Hematopoietic multipotent progenitor cell (in vitro differentiated cells): ENCODE results near the gene RFXAP. TPM values are rescaled to one million over a fixed set of nuclear protein-coding genes. Genes with fewer than 3 reads are reported as not detected.

Experiments
- DNase-seq, 3 donors: peaks; one replicate each; pipeline ENCODE4 v3.0.0-alpha.2; 2011 to 2015; ENCODE audit warnings: low read depth in 2 of 3, low spot score in 2 of 3
- total RNA-seq: library from RNA; depleted of rRNA; stranded (reverse); fragments of >200 nt; gene quantifications from one replicate; pipeline ENCODE4 v1.2.3, GENCODE V29; 2012

Gene RFXAP
- total RNA-seq, 1 donor, result 2.4 TPM

- DNase-seq, result no peak
Observed at GRCh38 chr13:36862722-36863121, 43.7 kb downstream of the RFXAP start.

DNA sequence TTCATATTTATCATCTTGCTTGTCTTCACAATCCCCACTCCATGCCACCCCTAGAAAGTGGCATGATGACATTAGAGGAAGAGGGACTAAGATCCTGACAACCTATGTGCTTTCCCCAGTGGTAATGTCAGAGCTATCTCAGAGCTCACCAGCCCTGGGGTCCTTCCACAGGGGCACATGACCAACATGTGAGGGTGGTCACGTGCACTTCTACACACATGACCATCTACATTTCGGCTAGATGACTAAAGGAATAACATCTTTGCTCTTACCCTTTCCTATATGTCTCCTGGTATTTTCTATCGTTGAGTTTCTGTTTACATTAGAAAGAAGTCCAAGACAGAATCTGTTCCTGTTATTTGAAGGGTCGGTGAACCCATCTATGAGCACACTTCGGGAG lies 46.2 kb downstream of the RFXAP start:
- DNase-seq, result no peak

DNA sequence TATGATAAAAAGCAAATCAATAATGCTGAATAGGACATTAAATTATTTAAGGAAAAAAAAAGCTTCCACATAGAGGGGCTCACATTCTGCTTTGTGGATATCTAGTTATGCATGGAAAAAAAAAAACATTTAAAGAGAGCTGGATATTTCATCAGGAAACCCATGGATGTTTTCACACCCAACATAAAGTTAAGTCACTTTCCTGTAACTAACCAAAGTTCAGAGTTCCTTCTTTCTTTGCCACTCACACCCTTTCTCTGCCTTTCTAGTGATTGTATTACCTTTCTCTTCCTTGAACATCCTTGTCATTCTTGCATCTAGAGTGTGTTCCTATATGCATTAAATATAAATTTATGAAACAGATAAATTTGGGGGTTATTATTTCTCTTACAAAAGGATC lies 47.2 kb downstream of the RFXAP start:
- no peak for DNase-seq

DNA sequence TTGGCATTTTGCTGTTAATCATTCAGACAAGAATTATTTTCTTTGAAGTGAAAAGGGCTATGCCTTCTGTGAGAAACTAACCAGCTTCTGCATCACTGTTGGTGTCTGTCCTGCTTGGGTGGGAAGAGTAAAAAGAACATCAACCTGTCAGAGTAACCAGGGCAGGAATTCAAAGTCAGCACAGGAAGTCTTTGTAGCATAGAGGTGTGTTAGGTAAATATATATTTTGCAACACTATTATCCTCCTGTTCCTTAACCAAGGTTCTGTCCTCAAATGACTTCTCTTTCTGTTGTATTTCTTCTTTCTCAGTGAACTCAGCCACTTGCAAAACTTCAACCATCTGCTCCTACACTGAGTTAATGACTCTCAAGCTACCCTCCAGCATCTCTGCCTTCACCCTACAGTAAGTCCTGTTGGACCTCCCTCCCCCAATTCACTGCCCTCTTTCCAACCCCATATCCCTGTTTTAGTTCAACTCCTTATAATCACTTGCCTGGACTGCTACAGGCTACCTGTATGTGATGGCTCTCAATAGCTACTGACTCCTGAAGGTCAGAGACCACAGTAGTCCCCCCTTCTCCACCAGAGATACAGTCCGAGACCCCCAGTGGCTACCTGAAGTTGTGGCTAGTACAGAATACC lies 51.1 kb downstream of the RFXAP start:
- no peak for DNase-seq

DNA sequence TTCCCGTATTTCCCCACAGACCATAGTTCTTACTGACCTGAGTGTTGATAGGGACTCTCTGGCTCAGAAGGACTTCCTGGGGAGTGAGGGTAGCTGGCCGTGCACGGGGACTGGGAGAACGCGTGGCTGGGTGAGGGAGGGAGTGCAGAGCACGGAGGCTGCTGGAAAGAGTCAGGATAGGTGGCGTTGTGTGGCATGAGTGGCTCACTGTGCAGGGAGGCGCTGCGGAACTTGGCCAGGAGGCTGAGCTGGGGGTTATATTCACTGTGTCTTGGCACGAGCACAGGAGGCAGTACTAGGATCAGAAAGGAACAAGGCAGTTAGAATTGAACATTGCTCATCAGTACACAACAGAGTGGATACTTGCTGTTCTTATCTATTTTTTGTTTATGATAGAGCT lies 53.6 kb downstream of the RFXAP start:
- no peak for DNase-seq

- no peak for DNase-seq
Observed at GRCh38 chr13:36875431-36875830, 56.4 kb downstream of the RFXAP start.

GRCh38 chr13:36875961-36876360 lies 56.9 kb downstream of the RFXAP start:
- DNase-seq, result peak in 1 of 3 donors; percentile 10

Other genes with a start within 250 kb of the RFXAP start
- not detected for gene SERTM1, start 145.2 kb upstream of the RFXAP start, total RNA-seq
- gene SMAD9, start 101.0 kb downstream of the RFXAP start, total RNA-seq, result under 0.01 TPM
- 11.6 TPM for gene ALG5, start 180.1 kb downstream of the RFXAP start, total RNA-seq
- gene EXOSC8, start 181.6 kb downstream of the RFXAP start, total RNA-seq, result 12.9 TPM
- 26.9 TPM for gene SUPT20H, start 240.5 kb downstream of the RFXAP start, total RNA-seq